GM10847 (cell line): ENCODE data around the gene PLXNA4.

Source experiments
- POLR2A ChIP-seq: IDR thresholded peaks from 2 replicates; pipeline ENCODE4 v1.6.1; 2011; ENCODE audit not compliant: insufficient read length; ENCODE audit errors: extremely low read depth

Gene PLXNA4

GRCh38 chr7:132511921-132512320 is 64.3 kb downstream of the PLXNA4 start:
- TF ChIP-seq POLR2A, result no peak

GRCh38 chr7:132511387-132511786 is 64.9 kb downstream of the PLXNA4 start:
- TF ChIP-seq POLR2A, result no peak

- TF ChIP-seq POLR2A, result no peak
These were observed 66.6 kb downstream of the PLXNA4 start for GRCh38 chr7:132509643-132510042.

GRCh38 chr7:132508724-132509353 is 67.4 kb downstream of the PLXNA4 start:
- no peak for TF ChIP-seq POLR2A

GRCh38 chr7:132504852-132505251 is 71.4 kb downstream of the PLXNA4 start:
- no peak for TF ChIP-seq POLR2A

GRCh38 chr7:132504071-132504470 is 72.2 kb downstream of the PLXNA4 start:
- no peak for TF ChIP-seq POLR2A

- TF ChIP-seq POLR2A, result no peak
These were observed 72.9 kb downstream of the PLXNA4 start for GRCh38 chr7:132503415-132503814.

- TF ChIP-seq POLR2A, result no peak
These were observed 74.3 kb downstream of the PLXNA4 start for GRCh38 chr7:132501956-132502355.

GRCh38 chr7:132500727-132501440 is 75.4 kb downstream of the PLXNA4 start:
- no peak for TF ChIP-seq POLR2A

- TF ChIP-seq POLR2A, result no peak
These were observed 76.8 kb downstream of the PLXNA4 start for GRCh38 chr7:132499487-132499886.

GRCh38 chr7:132499065-132499464 is 77.2 kb downstream of the PLXNA4 start:
- no peak for TF ChIP-seq POLR2A

- no peak for TF ChIP-seq POLR2A
These were observed 78.0 kb downstream of the PLXNA4 start for GRCh38 chr7:132498319-132498718.

- no peak for TF ChIP-seq POLR2A
These were observed 79.2 kb downstream of the PLXNA4 start for GRCh38 chr7:132497098-132497497.

GRCh38 chr7:132495936-132496335 is 80.3 kb downstream of the PLXNA4 start:
- TF ChIP-seq POLR2A, result no peak

GRCh38 chr7:132494474-132494873 is 81.8 kb downstream of the PLXNA4 start:
- TF ChIP-seq POLR2A, result no peak

GRCh38 chr7:132492823-132493445 is 83.3 kb downstream of the PLXNA4 start:
- no peak for TF ChIP-seq POLR2A
